Bronchial epithelial cell (primary cell): ENCODE measurements around the gene TSBP1. TPM values are rescaled to one million over a fixed set of nuclear protein-coding genes. Genes with fewer than 3 reads are reported as not detected.
A peak's percentile ranks its signal among the peaks of the same experiment; 100 is the strongest.
"Not testable (repeated sequence)": the region's sequence is repeated elsewhere in the genome, so short reads cannot be mapped to it uniquely, and the experiment has no call there.

ENCODE experiments used
- DNase-seq: peaks from one replicate; pipeline ENCODE4 v3.0.0-alpha.2; 2010; ENCODE audit warnings: low read depth
- FAIRE-seq: peaks from 2 replicates; lab custom pipeline; 2011; peaks lifted over from hg19 to GRCh38; lab: Jason Lieb, UNC
- H3K27me3 ChIP-seq: 2 replicates; pipeline ENCODE4 v1.5.1; 2011; ENCODE audit warnings: low read length; ENCODE audit not compliant: control insufficient read depth, insufficient read depth
- H3K36me3 ChIP-seq: 2 replicates; pipeline ENCODE4 v1.5.1; 2011; ENCODE audit warnings: low read length; ENCODE audit not compliant: control insufficient read depth, insufficient read depth
- H3K4me3 ChIP-seq: 2 replicates; pipeline ENCODE4 v1.5.1; 2011; ENCODE audit warnings: mild to moderate bottlenecking, low read depth, low read length, control low read depth
- total RNA-seq: library from RNA; depleted of rRNA; stranded (reverse); fragments of >200 nt; gene quantifications from 2 replicates; pipeline ENCODE4 v1.2.1, GENCODE V29; 2014
- TF ChIP-seq, protein P1 (sequence below): IDR thresholded peaks from 2 replicates; pipeline ENCODE4 v1.5.1; 2011; ENCODE audit warnings: mild to moderate bottlenecking, moderate library complexity, low read length, control low read depth, inconsistent platforms; ENCODE audit not compliant: insufficient read depth, severe bottlenecking

Gene TSBP1
- total RNA-seq, 1 donor from 2014 or later, result not detected

DNA sequence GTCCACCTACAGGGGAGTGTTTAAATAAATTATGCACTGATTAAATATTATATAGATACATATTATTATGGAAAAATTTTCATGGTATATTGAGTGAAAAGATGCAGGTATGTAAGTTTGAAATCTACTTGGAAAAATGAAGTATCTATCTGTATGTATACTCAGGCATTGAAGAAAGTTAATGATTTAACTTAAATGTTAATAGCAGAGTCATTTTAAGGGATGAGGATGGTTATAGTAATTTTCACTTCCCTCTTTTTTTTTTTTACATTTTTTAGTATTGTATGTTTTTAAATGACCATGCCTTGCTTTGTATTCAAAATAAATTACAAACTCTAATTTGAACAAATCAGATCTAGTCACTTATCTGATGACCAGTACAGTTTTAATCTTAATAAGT, 104.7 kb downstream of the TSBP1 start:
- FAIRE-seq, result no peak
- no peak for DNase-seq
- TF ChIP-seq, protein P1, sequence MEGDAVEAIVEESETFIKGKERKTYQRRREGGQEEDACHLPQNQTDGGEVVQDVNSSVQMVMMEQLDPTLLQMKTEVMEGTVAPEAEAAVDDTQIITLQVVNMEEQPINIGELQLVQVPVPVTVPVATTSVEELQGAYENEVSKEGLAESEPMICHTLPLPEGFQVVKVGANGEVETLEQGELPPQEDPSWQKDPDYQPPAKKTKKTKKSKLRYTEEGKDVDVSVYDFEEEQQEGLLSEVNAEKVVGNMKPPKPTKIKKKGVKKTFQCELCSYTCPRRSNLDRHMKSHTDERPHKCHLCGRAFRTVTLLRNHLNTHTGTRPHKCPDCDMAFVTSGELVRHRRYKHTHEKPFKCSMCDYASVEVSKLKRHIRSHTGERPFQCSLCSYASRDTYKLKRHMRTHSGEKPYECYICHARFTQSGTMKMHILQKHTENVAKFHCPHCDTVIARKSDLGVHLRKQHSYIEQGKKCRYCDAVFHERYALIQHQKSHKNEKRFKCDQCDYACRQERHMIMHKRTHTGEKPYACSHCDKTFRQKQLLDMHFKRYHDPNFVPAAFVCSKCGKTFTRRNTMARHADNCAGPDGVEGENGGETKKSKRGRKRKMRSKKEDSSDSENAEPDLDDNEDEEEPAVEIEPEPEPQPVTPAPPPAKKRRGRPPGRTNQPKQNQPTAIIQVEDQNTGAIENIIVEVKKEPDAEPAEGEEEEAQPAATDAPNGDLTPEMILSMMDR, result no peak
- no peaks in the 10 kb centered on the region for H3K36me3 ChIP-seq
- H3K4me3 ChIP-seq, result no peak overlapping the region
- no peaks in the 10 kb centered on the region for H3K27me3 ChIP-seq

- H3K27me3 ChIP-seq, H3K4me3 ChIP-seq, FAIRE-seq, DNase-seq, H3K36me3 ChIP-seq: not testable (repeated sequence)
These were observed 114.4 kb downstream of the TSBP1 start for GRCh38 chr6:32257262-32257661.

- FAIRE-seq, result no peak
These were observed 116.2 kb downstream of the TSBP1 start for GRCh38 chr6:32255199-32256153.

GRCh38 chr6:32254761-32255198, 116.9 kb downstream of the TSBP1 start:
- Histone ChIP-seq H3K4me3 (peak overlapping the region; percentile 28), H3K27me3 (no peaks in the 10 kb centered on the region), H3K36me3 (no peaks in the 10 kb centered on the region)
- TF ChIP-seq, protein P1, result no peak
- no peak for DNase-seq
- no peak for FAIRE-seq

More at GRCh38 chr6:32255199-32256153, 116.2 kb downstream of the TSBP1 start:
- DNase-seq, result peak; percentile 86
- Histone ChIP-seq H3K36me3 (no peaks in the 10 kb centered on the region), H3K4me3 (peak overlapping the region; percentile 28), H3K27me3 (no peaks in the 10 kb centered on the region)
- TF ChIP-seq, protein P1, result peak; percentile 94

DNA sequence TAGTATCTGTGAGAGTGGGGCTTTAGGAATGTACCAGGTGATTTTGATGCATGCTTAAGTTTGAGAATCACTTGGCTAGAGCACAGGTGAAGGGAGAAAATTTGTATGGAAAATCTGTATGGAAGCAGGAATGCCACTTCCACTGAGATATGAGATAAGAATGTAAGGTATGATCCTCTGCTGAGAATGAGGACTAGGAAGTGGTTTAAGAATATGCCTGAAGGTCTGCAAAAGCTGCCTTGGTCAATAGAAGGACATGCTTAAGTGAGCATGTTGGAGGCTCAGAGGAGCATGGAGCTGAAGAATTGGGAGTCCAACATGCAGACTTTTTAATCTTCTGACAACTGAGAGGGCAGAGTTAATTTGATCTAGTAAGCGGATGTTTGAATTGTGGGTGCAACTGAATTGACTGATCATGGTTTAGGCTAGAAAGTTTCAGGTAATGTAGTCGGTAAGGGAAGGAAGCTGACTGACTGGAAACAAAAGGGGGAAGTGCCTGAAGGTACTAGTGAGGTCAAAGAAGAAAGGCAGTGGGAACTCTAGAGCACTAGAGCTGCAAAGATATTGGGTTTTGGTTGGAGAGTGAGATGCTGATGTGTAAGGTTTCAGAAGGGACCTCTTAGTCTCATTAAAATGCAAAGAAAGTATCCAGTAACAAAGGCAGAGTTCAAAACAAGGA, 119.2 kb downstream of the TSBP1 start:
- no peak for FAIRE-seq
- no peaks in the 10 kb centered on the region for H3K36me3 ChIP-seq
- DNase-seq, result no peak
- TF ChIP-seq, protein P1, result no peak
- H3K27me3 ChIP-seq, result no peaks in the 10 kb centered on the region
- no peak overlapping the region for H3K4me3 ChIP-seq

GRCh38 chr6:32249262-32249661, 122.4 kb downstream of the TSBP1 start:
- DNase-seq, result no peak
- FAIRE-seq, result no peak
- no peaks in the 10 kb centered on the region for H3K27me3 ChIP-seq
- no peaks in the 10 kb centered on the region for H3K36me3 ChIP-seq
- TF ChIP-seq, protein P1, result no peak
- H3K4me3 ChIP-seq, result no peak overlapping the region
